Stimulated activated CD4-positive, alpha-beta T cell treated with anti-CD3 and anti-CD28 coated beads, Interleukin-1b, Interleukin-23, amount 100 ng/mL, for 4 hours (primary cell): ENCODE results near the gene CCDC188.

ENCODE experiments used
- DNase-seq, 2 donors: peaks; one replicate each; pipeline ENCODE4 v3.0.0-alpha.2; 2020; ENCODE audit warnings: low read depth in 2 of 2

The CCDC188 gene

DNA sequence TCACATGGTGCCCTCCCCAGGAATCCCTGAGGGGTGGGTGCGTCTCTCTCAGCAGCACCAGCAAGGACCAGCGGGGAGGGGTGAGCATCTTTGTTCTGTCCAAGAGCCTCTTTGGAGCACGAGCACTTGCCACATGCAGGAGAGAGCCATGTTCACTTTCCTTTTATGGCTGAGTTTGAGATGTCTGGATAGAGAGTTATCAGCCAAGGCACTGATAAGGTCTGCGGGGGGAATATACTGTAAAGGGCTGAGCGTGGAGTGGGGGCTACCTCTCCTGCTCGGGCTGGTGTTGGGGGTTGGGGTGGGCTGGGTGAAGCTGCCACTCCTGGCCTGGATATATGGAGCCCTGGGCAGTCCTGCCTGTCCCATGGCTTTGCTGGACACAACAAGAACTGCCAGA is 34.9 kb upstream of the CCDC188 start:
- DNase-seq, result no peak

DNA sequence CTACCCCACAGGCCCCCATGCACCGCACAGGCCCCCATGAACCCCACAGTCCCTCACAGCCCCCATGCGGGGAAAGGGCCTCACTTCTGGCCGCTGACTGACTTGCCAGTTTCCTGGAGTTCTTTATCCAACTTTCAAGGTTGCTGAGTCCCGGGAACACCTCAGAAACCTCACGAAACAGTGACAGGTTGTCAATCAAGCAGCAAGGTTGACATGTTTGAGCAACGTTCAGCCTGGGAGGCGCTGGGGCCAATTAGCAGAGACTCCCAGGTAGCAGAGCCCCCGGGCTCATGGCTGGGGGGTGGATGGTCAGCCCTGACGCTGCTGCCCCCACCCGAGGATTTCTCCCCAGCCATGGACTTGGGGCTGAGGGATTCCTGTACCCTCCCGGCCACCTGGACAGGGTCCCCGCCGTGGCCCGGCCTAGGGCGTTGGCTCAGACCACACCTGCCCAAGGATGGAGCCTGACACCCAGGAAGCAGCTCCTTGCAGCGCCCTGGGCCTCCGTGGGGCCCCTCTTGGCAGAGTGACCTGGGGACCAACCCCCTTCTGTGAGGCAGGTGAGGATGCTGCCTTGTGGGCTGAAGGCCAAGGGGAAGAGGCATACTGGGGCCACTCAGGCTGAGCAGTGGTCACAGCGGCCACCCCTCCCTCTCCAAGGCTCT is 33.8 kb upstream of the CCDC188 start:
- no peak for DNase-seq

DNA sequence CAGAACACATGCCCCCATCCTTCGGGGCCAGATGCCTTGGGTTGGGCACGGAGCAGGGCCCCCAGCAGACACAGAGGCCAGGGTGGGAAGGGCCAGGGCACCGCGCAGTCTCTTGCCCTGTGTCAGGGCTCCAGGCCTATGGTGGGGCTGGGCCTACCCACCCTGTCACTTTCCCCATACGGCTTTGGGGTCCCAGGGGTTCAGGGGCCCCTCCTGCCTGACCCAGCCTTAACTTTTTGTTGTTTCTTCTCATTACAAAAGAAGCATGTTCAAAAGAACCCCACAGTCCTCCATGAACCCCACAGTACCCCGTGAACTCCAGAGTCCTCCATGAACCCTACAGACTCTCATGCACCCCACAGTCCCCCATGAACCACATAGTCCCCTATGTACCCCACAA is 33.0 kb upstream of the CCDC188 start:
- DNase-seq, result no peak

DNA sequence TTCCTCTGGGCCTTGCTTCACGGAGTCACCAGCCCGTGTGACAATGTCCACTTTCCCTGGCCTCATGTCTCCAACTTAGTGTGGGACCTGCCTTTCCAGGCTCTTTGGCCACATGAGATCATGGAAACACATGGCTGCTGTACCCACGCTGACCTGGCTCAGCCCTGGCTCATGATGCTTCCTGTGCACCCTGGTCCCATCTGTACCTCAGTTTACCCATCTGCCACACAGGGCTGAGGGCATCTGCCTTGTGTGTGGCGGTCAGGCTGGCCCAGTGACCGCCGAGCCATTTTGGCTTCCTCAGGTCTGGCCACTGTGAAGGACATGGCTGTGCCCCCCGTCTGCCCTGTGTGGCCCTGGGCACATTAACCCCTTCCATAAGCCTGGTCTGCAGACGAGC is 32.2 kb upstream of the CCDC188 start:
- DNase-seq, result no peak

DNA sequence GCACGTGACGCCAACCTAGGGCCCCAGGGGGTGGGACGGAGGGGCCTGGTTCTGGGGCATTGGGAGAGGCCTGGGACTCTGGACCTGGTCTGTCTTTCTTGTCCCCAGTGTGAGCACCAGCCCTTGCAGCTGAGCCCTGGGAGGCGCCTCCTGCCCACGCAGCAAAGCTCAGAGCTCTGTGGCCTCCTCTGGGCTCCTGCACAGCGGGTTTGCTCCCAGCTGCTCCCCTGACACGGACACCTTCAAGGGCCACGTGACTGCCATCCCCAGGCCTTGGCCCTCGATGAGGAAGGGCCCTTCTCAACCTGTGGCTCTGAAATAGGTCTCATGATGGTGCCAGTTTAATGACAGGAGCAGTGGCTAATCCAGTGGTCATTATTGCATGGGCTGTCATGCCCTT is 31.5 kb upstream of the CCDC188 start:
- DNase-seq, result no peak

DNA sequence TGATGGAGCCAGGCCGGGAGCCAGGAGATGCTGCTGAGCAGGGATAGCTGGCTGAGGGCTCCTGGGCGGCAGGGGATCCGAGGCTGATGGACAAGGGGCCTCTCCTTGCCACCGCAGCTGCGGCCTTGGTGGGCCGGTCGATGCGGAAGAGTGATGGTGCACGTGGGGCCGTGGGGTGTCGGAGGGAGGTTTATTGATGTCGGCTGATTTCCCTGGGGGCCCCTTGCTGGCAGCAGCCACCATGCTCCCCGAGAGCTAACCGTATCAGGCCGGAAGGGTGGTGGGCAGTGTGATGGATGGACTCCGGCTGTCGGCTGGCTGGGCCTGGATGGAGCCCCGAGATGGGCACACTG is 31.0 kb upstream of the CCDC188 start:
- no peak for DNase-seq

DNA sequence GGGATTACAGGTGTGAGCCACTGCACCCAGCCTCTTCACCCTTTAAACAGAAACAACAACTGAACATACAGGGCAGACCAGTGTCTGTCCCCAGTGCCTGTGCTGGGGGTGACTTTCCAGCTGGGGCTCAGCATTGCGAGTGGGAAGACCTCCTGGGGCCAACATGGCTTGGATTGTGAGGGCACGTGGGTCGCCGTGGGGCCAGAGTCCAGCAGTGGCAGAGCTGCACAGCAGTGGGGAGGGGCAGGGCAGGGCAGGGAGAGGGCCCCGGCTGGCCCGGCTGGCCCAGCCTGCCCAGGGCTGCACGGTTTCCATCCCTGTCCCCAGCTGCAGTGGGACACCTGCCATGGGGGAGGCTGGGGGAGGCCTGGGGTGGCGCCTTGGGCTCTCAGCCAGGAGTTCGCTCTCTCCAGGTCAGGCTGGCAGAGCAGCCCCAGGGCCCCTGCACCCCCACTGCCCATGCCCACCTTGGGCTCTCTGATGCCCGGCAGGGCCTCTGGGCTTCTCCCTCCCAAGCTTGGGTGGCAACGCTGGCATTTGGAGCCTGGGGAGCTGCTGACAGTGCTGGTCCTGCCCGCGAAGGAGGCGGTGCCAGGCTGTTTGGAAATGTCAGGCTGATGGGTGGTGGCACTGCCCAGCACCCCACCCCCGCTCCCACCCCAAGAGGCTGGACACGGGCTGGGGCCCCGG is 30.5 kb upstream of the CCDC188 start:
- DNase-seq, result no peak

DNA sequence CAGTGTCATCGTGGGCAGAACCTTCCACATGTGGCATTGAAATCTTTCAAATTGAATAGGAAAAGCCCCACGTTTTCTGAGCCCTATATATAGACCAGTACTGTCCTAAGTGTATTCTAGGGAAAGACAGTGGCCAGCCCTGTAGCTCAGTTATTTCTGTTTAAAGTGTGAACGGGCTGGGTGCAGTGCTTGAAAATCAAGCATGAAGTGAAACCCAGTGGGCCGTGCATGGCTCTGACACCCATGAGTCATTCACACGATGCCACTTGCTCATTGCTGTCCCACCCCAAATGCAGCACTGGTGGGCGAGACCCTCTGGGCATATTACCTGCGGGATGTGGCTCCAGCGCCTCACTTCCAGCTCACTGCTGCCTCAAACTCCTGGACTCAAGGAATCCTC is 29.8 kb upstream of the CCDC188 start:
- DNase-seq, result no peak

DNA sequence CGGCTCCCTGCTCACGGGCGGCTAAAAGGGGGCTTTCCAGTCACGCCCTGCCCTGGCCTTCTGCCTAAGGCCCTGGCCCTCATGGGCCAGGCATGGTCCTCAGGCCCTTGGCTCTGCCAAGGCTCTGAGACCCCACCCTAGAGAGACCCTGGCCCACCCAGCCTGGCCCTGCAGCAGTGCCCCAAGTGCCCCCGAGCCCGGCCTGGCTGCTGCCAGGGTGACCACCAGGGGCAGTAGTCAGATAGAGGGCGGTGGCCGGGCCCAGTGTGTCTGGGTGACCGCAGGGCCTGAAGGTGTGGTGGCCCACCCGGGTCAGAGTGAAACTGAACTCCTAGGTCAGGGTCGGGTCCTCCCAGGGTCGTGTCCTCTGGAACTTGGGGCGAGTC is 29.4 kb upstream of the CCDC188 start:
- no peak for DNase-seq

DNA sequence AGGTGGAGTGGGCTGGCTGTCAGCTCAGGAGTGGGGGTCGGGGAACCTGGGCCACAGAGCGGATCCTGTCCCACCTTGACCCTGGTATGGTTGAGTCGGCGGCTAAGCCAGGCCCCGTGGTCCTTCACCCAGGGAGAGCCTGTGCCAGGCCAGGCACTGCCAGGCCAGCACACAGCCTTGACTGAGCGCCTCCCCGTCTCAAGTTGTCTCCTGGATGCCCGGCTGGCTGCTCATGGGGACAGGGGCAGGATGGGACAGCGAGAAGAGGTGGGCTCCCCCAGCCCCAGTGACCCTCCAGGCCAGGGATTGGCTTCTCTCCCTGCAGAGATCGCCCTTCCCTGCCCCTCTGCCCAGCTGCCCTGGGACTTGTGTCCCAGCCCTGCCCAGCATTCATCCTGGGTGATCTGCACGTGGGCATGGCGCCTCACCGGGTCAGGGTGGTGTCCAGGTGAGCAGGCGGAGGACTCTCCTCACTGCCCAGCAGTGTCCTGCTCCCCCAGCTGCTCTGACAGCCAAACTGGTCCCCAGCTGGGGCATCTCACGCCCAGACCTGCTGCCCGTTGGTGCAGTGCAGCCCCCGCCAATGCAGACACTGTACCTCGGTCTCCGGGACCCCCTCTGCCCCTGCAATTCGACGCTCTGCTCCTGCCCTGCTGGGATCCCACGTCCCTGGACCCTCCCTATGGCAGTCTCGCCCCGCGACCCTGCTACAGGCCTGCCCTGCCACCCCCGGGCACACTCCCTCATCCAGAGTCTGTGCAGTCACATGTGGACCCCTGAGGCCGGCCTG is 28.8 kb upstream of the CCDC188 start:
- DNase-seq, result no peak

DNA sequence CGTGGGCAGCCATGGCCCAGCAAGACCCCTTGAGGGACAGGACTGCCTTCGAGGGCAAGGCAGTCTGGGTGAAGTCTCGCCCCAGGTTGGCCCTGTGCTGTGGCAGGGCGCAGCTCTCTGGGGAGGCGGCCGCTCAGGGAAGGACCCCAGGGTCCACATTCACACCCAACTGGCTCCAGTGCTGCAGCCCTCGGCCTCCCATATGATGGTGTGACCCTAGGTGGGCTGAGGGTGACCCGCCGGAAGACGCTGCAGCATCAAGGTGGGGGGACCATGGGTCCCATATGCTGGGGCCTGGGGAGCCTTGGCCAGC is 28.0 kb upstream of the CCDC188 start:
- no peak for DNase-seq

DNA sequence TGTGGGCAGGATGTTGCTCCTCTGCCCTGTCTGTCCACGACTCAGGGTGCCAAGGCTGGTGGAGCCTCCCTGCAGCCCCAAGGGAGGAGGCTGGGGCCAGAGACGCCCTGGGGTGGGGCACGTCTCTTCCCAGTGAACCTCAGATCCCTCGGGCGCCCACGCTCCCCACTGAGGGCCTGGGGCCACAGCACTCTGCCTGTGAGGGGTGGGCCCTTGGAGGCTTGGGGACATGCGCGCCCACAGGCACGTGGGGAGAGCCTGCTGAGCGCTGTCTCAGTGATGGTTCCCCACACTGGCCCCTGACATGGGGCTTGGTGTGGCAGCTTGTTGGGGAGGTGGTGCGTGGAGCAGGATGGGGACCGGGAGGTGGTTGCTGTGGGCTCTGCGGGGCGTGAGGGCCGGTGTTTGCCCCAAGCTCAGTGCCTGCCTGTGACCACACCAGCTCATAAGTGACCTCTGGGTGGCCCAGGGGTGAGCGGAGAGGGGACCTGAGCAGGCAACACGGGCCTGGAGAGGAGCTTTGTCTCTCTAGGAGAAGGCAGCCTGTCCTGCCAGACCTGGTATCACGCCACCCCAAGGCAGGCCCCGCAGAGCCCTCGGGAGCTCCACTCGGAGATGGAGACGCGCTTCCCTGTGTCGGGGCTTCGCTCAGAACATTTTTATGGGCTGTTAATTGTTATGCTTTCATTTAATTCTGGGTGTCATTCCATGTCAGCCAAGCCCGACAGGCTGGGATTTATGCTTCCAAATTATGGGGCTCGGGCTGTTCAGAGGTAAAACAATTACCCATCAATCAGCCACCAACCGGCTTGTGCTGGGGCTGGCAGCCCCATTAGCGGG is 27.4 kb upstream of the CCDC188 start:
- DNase-seq, result no peak

DNA sequence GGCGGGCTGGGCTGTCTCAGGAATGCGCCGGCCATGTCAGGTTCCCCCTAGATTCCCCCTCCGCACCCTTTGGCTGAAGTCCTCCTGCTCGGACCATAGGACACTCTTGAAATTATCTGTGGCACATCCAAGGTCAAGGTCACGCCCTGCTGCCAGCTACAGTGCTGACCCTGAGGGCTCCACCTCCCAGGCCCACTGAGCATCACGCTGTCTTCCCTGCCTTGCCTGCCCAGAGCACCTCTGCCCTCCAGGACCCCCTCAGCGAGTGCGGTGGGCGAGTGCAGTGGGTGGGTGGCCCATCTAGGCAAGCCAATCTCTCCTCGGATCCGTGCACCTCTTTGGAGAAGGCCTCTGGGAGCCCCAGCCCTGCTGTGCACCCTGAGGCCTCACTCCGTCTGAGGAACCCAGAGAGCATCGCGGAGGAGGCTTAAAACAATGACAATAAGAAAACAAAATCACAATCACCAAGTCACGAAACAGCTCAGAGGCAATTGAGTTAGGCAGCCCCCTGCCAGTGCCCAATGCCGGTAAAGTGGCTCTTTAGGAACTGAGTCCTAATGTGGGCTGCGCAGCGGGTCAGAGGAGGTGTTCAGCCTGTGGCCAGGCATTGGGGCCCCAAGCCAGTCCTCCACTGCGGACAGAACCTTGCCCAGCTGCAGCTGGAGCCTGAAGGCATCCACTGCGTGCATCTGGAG is 26.5 kb upstream of the CCDC188 start:
- DNase-seq, result no peak

DNA sequence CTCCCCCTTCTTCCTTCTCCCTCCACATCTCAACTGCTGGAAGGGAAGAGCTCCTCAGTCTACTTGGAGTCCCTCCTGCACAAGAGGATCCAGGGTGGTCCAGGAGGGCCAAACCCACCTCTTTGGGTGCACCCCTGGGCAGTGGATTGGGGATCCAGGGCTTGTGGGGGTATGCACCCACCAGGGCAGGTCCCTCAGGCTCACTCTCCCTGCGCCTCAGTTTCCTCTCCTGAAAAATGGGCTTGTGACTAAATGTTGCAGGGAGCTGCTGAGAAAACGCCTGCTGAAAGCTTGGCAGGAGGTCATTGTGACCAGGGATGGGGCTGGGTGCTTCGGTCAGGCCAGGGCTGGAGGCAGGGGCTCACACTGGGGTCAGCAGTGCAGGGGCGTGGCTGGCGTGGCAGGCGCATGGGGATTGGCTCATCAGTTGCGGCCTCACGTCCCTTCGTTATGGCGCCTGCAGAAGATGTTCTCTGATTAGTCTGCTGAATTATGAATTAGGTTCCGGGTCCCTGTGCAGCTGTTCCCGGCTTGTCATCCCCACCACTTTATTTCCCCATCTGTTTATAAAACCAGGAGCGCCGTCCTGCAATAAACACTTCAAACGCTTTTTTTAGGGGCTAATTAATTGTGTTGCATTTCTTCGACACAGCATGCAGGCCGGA is 25.7 kb upstream of the CCDC188 start:
- no peak for DNase-seq

DNA sequence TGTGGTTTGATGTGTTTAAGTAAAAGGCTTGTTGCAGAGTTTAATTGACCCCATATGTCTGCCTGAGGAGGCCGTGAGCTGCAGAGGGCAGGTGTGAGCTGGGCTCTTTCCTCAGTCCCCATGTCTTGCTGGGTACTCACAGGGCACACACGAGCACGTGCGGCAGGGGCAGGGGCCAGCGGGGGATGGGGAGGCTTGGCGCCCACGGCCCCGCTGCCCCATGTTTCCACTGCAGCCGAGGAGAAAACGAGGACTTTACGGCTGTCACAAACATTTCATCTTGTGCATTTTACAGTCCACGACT is 24.7 kb upstream of the CCDC188 start:
- no peak for DNase-seq

DNA sequence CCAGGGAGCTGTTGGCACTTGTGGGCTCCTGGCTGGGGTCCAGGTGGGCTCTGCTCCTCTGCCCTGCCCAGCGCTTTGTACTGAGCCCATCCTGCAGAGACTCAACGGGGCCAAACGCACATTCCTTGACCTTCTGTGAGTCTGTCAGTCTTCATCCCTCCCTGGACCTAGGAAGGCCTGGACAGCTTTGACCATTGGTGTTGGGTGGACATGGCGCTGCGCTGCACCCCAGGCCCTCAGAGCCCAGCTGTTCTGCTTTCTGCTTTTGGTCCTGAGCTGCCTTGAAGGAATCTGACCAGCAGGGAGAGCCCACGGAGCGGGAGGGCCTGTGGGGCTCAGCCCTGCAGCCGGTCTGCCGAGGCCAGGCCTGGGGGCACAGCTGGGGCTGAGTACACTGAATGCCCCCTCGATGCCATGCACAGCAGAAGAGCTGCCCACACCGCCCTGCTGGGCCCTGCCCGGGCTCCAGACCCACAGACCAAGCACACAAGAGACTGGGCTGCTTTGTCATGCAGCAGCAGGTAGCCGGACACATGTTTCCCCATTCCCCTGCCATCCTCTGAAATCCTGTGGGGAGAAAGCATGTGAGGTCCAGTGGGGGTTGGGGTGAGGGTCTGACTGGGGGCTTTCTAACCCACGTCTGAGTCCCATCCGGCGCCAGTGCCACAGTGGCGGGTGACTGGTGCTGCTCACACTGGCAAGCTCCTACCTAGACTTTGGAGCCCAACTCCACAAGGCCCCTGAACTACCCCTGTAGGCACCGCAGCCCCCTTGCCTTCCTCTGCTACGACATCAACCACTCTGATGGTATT is 24.1 kb upstream of the CCDC188 start:
- no peak for DNase-seq

DNA sequence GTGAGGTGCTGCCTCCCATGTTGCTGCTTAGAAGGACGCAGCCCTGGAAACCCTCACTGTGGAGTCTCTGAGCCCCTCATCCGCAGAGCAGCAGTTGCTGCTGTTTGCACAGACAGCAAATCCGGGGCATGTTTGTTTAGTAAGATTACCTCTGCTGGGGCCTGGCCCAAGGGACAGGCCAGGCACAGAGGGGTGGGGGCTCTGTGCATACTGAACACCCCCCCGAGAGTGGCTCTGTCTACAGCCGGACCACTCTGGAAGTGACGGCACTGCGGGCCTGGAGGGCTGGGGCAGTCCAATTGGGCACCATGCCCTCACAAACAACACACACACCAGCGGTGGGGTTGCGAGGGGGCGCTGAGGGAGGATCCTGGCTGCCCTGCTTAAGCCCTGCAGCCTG is 22.9 kb upstream of the CCDC188 start:
- no peak for DNase-seq

DNA sequence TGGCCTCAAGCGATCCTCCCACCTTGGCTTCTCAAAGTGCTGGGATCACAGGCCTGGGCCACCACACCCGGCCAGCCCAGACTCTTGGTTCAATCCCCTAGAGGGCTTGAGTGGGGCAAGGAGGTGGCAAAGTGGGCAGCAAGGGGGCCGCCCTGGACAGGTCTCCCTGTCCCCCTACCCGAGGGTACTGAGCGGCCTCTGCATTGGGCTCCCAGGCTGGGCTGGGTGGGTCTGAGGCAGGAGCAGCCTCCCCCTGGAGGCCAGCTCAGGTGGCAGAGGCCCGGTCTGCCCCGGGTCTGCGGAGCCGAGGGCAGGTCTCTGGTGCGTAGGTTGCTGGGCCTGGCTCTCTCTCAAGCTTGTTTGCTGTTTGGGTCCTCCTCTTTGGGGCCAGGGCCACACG is 22.4 kb upstream of the CCDC188 start:
- no peak for DNase-seq

DNA sequence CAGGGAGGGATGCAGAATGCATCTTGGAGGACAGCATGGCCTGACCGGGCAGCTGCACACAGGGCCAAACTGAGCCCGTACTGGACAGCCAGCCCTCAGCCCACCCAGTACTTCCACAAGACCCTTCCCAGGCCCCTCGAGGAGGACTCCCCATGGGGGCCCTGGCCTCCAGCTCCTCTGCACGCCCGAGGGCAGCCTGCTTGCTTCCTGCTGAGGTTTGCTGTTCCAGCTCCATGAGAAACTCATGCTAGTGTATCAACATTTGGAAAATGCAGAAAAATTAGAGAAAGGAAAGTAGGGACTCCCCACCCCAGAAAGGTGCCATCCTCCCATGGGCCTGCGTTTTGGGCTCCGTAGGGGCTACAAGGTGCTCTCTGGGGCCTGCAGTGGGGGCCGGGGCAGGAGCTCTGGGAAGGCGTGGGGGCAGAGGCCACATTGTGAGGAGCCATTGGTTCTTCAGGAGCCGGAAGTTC is 21.3 kb upstream of the CCDC188 start:
- DNase-seq, result no peak

DNA sequence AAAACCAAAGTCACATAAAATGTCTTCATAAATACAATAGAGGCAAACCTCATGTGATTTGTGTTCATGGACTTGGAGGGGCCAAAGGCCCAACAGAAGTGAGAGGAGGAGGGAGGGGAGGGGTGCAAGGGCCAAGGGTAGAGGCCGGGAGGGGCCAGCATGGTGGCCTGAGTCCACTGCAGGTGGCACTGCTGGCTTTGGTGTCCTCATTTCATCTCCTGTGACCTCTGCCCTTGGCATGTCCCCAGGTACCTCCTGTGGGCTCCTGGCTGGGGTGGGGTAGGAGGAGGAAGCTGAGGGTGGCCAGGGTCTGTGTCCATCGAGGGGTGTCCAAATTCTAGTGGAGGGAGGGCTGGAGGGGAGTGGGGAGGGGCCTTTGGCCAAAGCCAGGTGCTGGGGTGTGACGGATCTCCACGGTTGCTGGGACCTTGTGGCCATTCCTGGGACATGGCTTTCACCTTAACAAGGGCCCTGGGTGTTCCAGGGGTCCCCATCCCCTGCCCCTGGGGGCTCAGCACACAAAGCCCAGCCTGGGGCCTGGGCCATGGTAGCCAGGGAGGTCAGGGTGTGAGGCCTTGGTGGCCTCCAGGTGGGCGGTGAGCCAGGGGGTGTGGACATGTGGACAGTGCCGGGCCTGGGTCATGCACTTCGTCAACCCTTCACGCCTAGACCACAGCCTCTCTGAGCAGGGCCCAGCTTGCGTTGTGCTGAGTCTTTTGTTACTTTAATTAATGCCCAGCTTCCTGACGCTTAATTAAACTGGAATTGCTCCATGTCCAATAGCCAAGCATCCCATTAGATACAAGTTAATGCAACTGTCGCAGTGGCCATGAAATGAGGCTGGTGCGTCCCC is 20.7 kb upstream of the CCDC188 start:
- no peak for DNase-seq
